Stimulated activated CD4-positive, alpha-beta T cell treated with anti-CD3 and anti-CD28 coated beads, Interleukin-2, amount 100 ng/mL, for 48 hours (primary cell): ENCODE measurements around the gene CPT1A.
A peak's percentile ranks its signal among the peaks of the same experiment; 100 is the strongest.

ENCODE experiments used
- DNase-seq, 2 donors: peaks; one replicate each; pipeline ENCODE4 v3.0.0-alpha.2; 2020

The CPT1A gene

GRCh38 chr11:68783216-68783821 lies 58.4 kb downstream of the CPT1A start:
- no peak for DNase-seq

- DNase-seq: no peak
These were observed 59.0 kb downstream of the CPT1A start for GRCh38 chr11:68782711-68783110.

- DNase-seq: no peak
These were observed 60.9 kb downstream of the CPT1A start for GRCh38 chr11:68780829-68781228.

- no peak for DNase-seq
These were observed 63.5 kb downstream of the CPT1A start for GRCh38 chr11:68778205-68778604.

- no peak for DNase-seq
These were observed 65.1 kb downstream of the CPT1A start for GRCh38 chr11:68776442-68777235.

- no peak for DNase-seq
These were observed 65.7 kb downstream of the CPT1A start for GRCh38 chr11:68775951-68776388.

GRCh38 chr11:68774194-68774585 lies 67.5 kb downstream of the CPT1A start:
- DNase-seq: no peak

GRCh38 chr11:68773521-68774193 lies 68.1 kb downstream of the CPT1A start:
- DNase-seq: no peak

- no peak for DNase-seq
These were observed 68.8 kb downstream of the CPT1A start for GRCh38 chr11:68772936-68773335.

- DNase-seq: no peak
These were observed 70.9 kb downstream of the CPT1A start for GRCh38 chr11:68770781-68771180.

GRCh38 chr11:68767672-68768071 lies 74.0 kb downstream of the CPT1A start:
- DNase-seq: no peak

GRCh38 chr11:68766786-68767185 lies 74.9 kb downstream of the CPT1A start:
- no peak for DNase-seq

GRCh38 chr11:68764746-68765145 lies 77.0 kb downstream of the CPT1A start:
- DNase-seq: no peak

GRCh38 chr11:68763926-68764657 lies 77.6 kb downstream of the CPT1A start:
- no peak for DNase-seq

- no peak for DNase-seq
These were observed 78.5 kb downstream of the CPT1A start for GRCh38 chr11:68763181-68763721.

- no peak for DNase-seq
These were observed 79.2 kb downstream of the CPT1A start for GRCh38 chr11:68762481-68762880.

- no peak for DNase-seq
These were observed 79.9 kb downstream of the CPT1A start for GRCh38 chr11:68761801-68762200.

GRCh38 chr11:68759991-68760390 lies 81.7 kb downstream of the CPT1A start:
- no peak for DNase-seq

- no peak for DNase-seq
These were observed 84.0 kb downstream of the CPT1A start for GRCh38 chr11:68757711-68758110.

- no peak for DNase-seq
These were observed 85.4 kb downstream of the CPT1A start for GRCh38 chr11:68756171-68756766.

- no peak for DNase-seq
These were observed 88.4 kb downstream of the CPT1A start for GRCh38 chr11:68753300-68753699.

- DNase-seq: peak; percentile 91 to 98
These were observed 90.3 kb downstream of the CPT1A start, which contains the start of gene TESMIN for GRCh38 chr11:68751331-68751856. TESMIN (minus strand) TSS chr11:68751520; CDS start chr11:68750660, 860 bp downstream.
